Choroid plexus epithelial cell (primary cell): Measurements from ENCODE around the gene DYRK2.

Experiments used
- DNase-seq: peaks from one replicate; pipeline ENCODE4 v3.0.0-alpha.2; 2010; ENCODE audit warnings: low read depth
- H3K4me3 ChIP-seq: 2 replicates; pipeline ENCODE4 v1.5.1; 2011; ENCODE audit warnings: low read depth, mild to moderate bottlenecking, control low read depth, low read length, moderate library complexity
- TF ChIP-seq, protein P1 (sequence below): conservative IDR thresholded peaks from 2 replicates; pipeline ENCODE4 v1.5.1; 2011; ENCODE audit warnings: low read depth, mild to moderate bottlenecking, control low read depth, inconsistent platforms, low read length, moderate library complexity

Gene DYRK2

DNA sequence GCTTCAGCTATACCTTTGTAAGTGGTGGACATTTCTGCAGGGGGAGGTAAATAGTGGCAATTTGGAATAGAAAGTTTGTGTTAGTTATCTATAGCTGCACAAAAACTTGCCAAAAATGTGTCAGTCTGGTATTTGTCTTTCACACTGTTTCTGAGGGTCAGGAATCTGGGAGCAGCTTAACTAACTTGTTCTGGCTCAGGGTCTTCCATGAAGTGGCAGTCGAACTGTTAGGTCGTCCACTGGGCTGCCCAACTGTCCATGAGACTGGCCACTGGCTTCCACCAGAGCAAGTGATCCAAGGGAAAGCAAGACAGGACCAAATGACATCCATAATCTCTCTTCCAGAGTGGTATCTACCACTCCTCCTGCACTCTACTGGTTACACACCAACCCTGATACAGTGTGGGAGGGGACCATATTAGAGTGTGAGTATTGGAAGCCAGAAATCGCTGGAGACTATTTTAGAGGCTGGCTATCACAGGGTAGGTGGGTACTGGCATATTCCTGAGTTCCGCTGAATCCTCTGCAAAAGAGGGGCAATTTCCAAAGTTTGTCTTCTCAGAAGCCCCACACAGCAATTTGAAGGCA, 60.9 kb downstream of the DYRK2 start:
- TF ChIP-seq, protein P1, sequence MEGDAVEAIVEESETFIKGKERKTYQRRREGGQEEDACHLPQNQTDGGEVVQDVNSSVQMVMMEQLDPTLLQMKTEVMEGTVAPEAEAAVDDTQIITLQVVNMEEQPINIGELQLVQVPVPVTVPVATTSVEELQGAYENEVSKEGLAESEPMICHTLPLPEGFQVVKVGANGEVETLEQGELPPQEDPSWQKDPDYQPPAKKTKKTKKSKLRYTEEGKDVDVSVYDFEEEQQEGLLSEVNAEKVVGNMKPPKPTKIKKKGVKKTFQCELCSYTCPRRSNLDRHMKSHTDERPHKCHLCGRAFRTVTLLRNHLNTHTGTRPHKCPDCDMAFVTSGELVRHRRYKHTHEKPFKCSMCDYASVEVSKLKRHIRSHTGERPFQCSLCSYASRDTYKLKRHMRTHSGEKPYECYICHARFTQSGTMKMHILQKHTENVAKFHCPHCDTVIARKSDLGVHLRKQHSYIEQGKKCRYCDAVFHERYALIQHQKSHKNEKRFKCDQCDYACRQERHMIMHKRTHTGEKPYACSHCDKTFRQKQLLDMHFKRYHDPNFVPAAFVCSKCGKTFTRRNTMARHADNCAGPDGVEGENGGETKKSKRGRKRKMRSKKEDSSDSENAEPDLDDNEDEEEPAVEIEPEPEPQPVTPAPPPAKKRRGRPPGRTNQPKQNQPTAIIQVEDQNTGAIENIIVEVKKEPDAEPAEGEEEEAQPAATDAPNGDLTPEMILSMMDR, result no peak
- no peak for DNase-seq
- no peak overlapping the region for H3K4me3 ChIP-seq

- DNase-seq, result no peak
- no peak overlapping the region for H3K4me3 ChIP-seq
- TF ChIP-seq, protein P1, result no peak
Observed at GRCh38 chr12:67710582-67710981, 62.0 kb downstream of the DYRK2 start.

DNA sequence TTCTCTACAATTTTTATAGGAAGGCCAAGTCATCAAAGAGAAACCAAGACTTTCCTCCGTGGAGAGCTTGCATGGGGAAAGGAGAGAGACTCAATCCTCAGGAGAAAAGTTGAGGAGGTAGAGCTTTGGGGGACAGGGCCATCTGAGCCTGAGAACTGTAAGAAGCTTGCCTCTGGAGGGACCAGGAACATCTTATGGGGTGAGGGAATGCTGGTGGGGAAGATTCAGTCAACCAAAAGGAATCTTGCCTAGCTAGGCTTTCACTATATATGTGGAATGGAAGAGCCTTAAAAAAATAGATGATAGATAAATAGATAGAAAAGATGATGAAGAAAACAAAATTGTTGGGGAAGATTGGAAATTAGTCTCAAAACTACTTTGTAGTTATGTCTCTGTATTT, 63.5 kb downstream of the DYRK2 start:
- DNase-seq, result no peak
- TF ChIP-seq, protein P1, result no peak
- H3K4me3 ChIP-seq, result no peak overlapping the region

DNA sequence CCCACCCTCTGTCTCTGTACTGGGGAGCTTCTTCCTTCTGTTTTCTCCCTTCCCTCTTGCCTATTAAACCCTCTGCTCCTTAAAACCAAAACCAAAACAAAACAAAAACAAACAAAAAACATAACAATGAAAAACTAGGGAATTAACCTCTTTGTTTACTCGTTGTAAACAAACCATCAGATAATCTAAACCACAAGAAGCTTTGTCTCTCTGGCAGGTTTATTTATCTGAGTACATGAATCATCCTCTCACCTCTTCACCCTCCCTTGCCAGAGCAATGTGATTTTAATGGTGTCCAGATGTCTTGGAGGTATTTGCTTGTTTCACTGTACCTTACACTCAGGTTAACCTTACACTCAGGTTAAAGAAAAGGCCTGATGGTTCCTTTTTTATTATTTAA, 66.1 kb downstream of the DYRK2 start:
- no peak overlapping the region for H3K4me3 ChIP-seq
- no peak for DNase-seq
- TF ChIP-seq, protein P1, result no peak
